GM18505 (cell line): ENCODE results near the gene NPRL2.

Experiments
- ATAC-seq: cut with Tn5 transposase; IDR thresholded peaks from one replicate; pipeline ENCODE4 v1.9.1; 2021; ENCODE audit not compliant: unreplicated experiment
- POLR2A ChIP-seq: IDR thresholded peaks from 4 replicates; pipeline ENCODE4 v1.6.1; 2011; ENCODE audit warnings: borderline replicate concordance; ENCODE audit not compliant: insufficient read depth, insufficient read length; ENCODE audit errors: extremely low read depth

The NPRL2 gene

DNA sequence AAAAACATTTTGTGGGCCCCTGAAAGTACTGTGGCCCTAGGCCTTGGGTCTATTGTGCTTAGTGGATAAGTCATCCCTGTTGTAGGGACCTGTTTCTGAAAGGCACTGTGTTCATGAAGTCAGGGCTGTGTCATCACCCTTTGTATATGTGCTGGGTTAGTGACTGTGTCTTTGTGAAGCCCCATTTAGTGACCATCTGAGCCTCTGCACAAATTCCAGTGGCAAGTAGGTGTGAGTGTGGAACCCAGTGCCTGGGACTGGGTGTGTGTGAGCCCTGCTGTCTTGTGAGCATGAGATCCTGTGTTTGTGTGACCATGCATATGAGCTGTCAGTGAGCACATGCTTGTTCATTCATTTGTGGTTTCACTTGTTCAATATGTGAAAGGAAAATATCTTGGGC is 46.0 kb downstream of the NPRL2 start:
- no peak for ATAC-seq
- TF ChIP-seq POLR2A, result no peak

- TF ChIP-seq POLR2A, result no peak
- no peak for ATAC-seq
Measured at GRCh38 chr3:50303013-50303815, 47.4 kb downstream of the NPRL2 start, which contains the start of gene HYAL1. Gene HYAL1 (minus strand): TSS chr3:50303574. CDS start chr3:50302956, 618 bp downstream.

DNA sequence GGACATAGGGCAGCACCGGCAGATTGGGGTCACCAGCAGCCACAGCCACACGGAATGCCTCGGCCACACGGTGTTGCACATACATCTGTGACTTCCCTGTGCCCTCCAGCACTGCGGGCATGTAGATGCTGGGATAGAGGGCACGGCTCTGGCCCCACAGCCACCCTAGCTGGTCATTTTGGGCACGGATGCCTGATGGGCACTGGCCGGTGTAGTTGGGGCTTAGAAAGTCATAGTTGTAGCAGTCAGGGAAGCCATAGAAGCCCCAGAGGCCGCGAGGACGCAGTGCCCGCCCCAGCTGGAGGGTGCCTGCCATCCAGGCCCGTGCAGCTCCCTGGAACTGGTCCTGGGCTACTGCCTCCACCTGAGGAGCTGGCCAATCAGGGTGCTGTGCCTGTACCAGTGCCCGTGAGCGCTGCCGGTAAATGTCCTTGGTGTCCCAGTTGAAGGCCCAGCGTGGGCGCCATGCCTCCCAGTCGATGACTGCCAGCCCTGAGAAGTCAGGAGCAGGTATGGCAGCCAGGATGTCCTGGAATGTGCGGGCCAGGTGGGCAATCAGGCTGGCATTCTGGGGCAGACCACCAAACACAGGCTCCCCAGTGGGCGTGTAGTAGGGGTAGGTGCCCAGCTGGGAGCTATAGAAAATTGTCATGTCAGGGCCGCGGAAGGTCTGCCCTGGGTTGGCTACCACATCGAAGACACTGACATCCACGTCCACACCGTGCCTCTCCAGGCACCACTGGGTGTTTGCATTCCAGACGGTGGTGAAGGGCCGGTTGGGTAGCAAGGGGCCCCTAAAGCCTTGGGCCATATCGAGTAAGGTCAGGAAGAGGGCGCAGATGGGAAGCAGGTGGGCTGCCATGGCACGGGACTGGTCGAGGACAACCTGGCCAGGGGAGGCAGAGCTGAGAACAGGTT is 48.2 kb downstream of the NPRL2 start:
- ATAC-seq, result no peak

DNA sequence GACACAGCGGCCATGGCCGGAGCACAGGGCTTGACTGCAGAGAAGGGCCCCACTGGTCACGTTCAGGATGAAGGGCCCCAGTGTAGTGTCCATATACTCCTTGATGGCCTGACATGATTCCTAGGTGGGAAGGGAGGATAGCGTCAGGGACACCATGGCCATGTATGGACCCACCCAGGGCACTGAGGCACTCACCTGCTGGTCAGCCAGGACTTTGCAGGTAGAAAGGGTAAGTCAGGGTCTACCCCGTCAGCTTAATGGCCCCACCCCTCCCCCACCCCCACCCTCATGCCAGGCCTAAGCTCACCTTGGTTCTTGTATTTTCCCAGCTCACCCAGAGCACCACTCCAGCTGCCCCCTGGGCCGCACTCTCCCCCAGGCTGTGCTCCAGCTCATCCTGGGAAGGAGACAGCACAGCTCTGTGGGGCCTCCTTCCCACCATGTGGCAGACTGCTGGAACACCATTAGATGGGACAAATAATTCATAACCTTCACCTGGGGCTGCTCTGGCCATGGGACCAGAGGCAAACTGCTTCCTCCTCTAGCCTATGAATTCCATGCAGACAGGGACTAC is 49.8 kb downstream of the NPRL2 start:
- no peak for TF ChIP-seq POLR2A
- no peak for ATAC-seq

More for the DNA sequence above, 48.2 kb downstream of the NPRL2 start:
- no peak for TF ChIP-seq POLR2A

- ATAC-seq, result no peak
- TF ChIP-seq POLR2A, result no peak
Measured at GRCh38 chr3:50299929-50300680, 50.5 kb downstream of the NPRL2 start.

DNA sequence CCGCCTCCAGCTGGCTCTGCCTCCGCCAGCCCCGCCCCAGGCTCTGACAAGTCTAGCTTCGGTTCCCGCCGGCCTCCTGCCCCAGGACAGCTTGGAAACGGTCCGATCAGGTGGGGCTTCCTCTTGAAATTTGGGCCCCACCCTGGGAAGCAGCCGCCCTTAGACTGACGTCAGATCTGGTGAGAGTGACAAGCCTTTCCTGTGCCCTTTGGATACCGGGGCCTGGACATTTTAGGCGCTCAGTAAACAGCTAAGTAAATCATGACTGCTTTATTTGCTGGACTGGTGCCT is 51.0 kb downstream of the NPRL2 start:
- ATAC-seq, result no peak
- TF ChIP-seq POLR2A, result no peak

GRCh38 chr3:50298836-50299637 is 51.5 kb downstream of the NPRL2 start, which contains the start of the genes HYAL3 and NAA80:
Gene HYAL3 (minus strand): TSS chr3:50299405. CDS start chr3:50295602, 3,803 bp downstream.
Gene NAA80 (minus strand): TSS chr3:50299405. CDS start chr3:50297463, 1,942 bp downstream.
- peak; percentile 91 for TF ChIP-seq POLR2A
- peak; percentile 85 for ATAC-seq

- ATAC-seq, result no peak
- no peak for TF ChIP-seq POLR2A
Measured at GRCh38 chr3:50297896-50298725, 52.5 kb downstream of the NPRL2 start.

- ATAC-seq, result no peak
- no peak for TF ChIP-seq POLR2A
Measured at GRCh38 chr3:50297384-50297775, 53.2 kb downstream of the NPRL2 start.
